ENCODE data around the gene GLRA1. TPM values are rescaled to one million over a fixed set of nuclear protein-coding genes. Genes with fewer than 3 reads are reported as not detected.
A peak's percentile ranks its signal among the peaks of the same experiment; 100 is the strongest.

GLRA1 gene
- total RNA-seq, 4 donors from 2014 or later: not detected

GRCh38 chr5:151781201-151781600 is 143.4 kb downstream of the GLRA1 start:
- no peak overlapping the region for H3K4me3 ChIP-seq
- intact Hi-C loops (cut with DNase I): no loop called here
- H3K27me3 ChIP-seq: no peaks in the 10 kb centered on the region
- H3K27ac ChIP-seq (replicated peaks in 1 of 4): no peak overlapping the region
- DNase-seq (ENCODE audit: extremely low spot score): no peak
- H3K9me3 ChIP-seq: no peaks in the 10 kb centered on the region
- peaks cover 0 to 15% (median 5%) of the 10 kb centered on the region in 4 donors for H3K36me3 ChIP-seq
- TF ChIP-seq EP300 (IDR thresholded peaks at IDR 0.05): no peak
- TF ChIP-seq CTCF (IDR thresholded peaks at IDR 0.05): no peak
- TF ChIP-seq POLR2AphosphoS5 (IDR thresholded peaks at IDR 0.05): no peak
- no peak for TF ChIP-seq POLR2A (IDR thresholded peaks at IDR 0.05; ENCODE audit: low read depth)
- peaks cover 61 to 97% (median 96%) of the 10 kb centered on the region in 4 donors for H3K4me1 ChIP-seq
- 53% methylated on average over 1 of the region's 1 CpG for WGBS

GRCh38 chr5:151780348-151780747 is 144.3 kb downstream of the GLRA1 start:
- intact Hi-C loops (cut with DNase I): no loop called here
- H3K36me3 ChIP-seq: peaks cover 0 to 15% (median 5%) of the 10 kb centered on the region in 4 donors
- no peak for TF ChIP-seq CTCF (IDR thresholded peaks at IDR 0.05)
- no peak for TF ChIP-seq POLR2AphosphoS5 (IDR thresholded peaks at IDR 0.05)
- TF ChIP-seq POLR2A (IDR thresholded peaks at IDR 0.05; ENCODE audit: low read depth): no peak
- TF ChIP-seq EP300 (IDR thresholded peaks at IDR 0.05): no peak
- peaks cover 66 to 99% (median 96%) of the 10 kb centered on the region in 4 donors for H3K4me1 ChIP-seq
- no peaks in the 10 kb centered on the region for H3K9me3 ChIP-seq
- DNase-seq (ENCODE audit: extremely low spot score): no peak
- no peak overlapping the region for H3K27ac ChIP-seq (replicated peaks in 1 of 4)
- 93% methylated on average over 11 of the region's 11 CpGs for WGBS
- H3K27me3 ChIP-seq: no peaks in the 10 kb centered on the region
- H3K4me3 ChIP-seq: no peak overlapping the region

- Histone ChIP-seq H3K27ac (replicated peaks in 1 of 4) (no peak overlapping the region), H3K4me3 (no peak overlapping the region), H3K36me3 (peaks cover 0 to 15% (median 5%) of the 10 kb centered on the region in 4 donors), H3K27me3 (no peaks in the 10 kb centered on the region), H3K9me3 (no peaks in the 10 kb centered on the region), H3K4me1 (peaks cover 66 to 99% (median 96%) of the 10 kb centered on the region in 4 donors)
- intact Hi-C loops (cut with DNase I): no loop called here
- WGBS: 81% methylated on average over 3 of the region's 3 CpGs
- TF ChIP-seq CTCF (IDR thresholded peaks at IDR 0.05): no peak
- no peak for TF ChIP-seq POLR2AphosphoS5 (IDR thresholded peaks at IDR 0.05)
- no peak for TF ChIP-seq POLR2A (IDR thresholded peaks at IDR 0.05; ENCODE audit: low read depth)
- no peak for TF ChIP-seq EP300 (IDR thresholded peaks at IDR 0.05)
- DNase-seq (ENCODE audit: extremely low spot score): no peak
Measured at GRCh38 chr5:151779531-151780125, 145.0 kb downstream of the GLRA1 start.

- TF ChIP-seq POLR2A (IDR thresholded peaks at IDR 0.05; ENCODE audit: low read depth) (no peak), CTCF (IDR thresholded peaks at IDR 0.05) (no peak), EP300 (IDR thresholded peaks at IDR 0.05) (no peak), POLR2AphosphoS5 (IDR thresholded peaks at IDR 0.05) (no peak)
- DNase-seq (ENCODE audit: extremely low spot score): no peak
- Histone ChIP-seq H3K9me3 (no peaks in the 10 kb centered on the region), H3K27me3 (no peaks in the 10 kb centered on the region), H3K4me1 (peaks cover 62 to 80% (median 78%) of the 10 kb centered on the region in 4 donors), H3K27ac (replicated peaks in 1 of 4) (peak overlapping the region; percentile 7 to 95 (median 54)), H3K36me3 (peaks cover 0 to 15% (median 5%) of the 10 kb centered on the region in 4 donors), H3K4me3 (peak overlapping the region in 2 of 4 donors; percentile 17 to 79)
- 35% methylated on average over 3 of the region's 3 CpGs for WGBS
- intact Hi-C loops (cut with DNase I): no loop called here
Measured at GRCh38 chr5:151775025-151775606, 149.5 kb downstream of the GLRA1 start.

All from esophagus muscularis mucosa (tissue), 4 donors.